Ishikawa (cell line): ENCODE results near the gene MMP24.

Source experiments
- TEAD4 ChIP-seq: IDR thresholded peaks from 2 replicates; pipeline ENCODE4 v1.6.1; 2012
- ZBTB7A ChIP-seq: IDR thresholded peaks from 2 replicates; pipeline ENCODE4 v1.6.1; 2012; ENCODE audit warnings: low read depth

GRCh38 chr20:35253010-35253409 is 26.5 kb downstream of the MMP24 start:
- no peak for TF ChIP-seq TEAD4
- no peak for TF ChIP-seq ZBTB7A
